GM12892 (cell line): ENCODE measurements around the gene REPS2.
"Not testable (repeated sequence)": the region's sequence is repeated elsewhere in the genome, so short reads cannot be mapped to it uniquely, and the experiment has no call there.

Experiments
- DNase-seq: peaks from one replicate; pipeline ENCODE4 v3.0.0; 2011; ENCODE audit not compliant: insufficient read length
- FAIRE-seq: peaks from 2 replicates; lab custom pipeline; 2011; peaks lifted over from hg19 to GRCh38; lab: Jason Lieb, UNC
- POLR2A ChIP-seq: IDR thresholded peaks from 2 replicates; pipeline ENCODE4 v1.6.1; 2011; ENCODE audit warnings: low read depth, low read length, control low read depth
- POLR2AphosphoS5 ChIP-seq: IDR thresholded peaks from 2 replicates; pipeline ENCODE4 v1.6.1; 2011; ENCODE audit warnings: low read depth, low read length, control low read depth
- TAF1 ChIP-seq: IDR thresholded peaks from 2 replicates; pipeline ENCODE4 v1.6.1; 2011; ENCODE audit warnings: low read depth, mild to moderate bottlenecking, control low read depth, low read length, borderline replicate concordance

Gene REPS2

DNA sequence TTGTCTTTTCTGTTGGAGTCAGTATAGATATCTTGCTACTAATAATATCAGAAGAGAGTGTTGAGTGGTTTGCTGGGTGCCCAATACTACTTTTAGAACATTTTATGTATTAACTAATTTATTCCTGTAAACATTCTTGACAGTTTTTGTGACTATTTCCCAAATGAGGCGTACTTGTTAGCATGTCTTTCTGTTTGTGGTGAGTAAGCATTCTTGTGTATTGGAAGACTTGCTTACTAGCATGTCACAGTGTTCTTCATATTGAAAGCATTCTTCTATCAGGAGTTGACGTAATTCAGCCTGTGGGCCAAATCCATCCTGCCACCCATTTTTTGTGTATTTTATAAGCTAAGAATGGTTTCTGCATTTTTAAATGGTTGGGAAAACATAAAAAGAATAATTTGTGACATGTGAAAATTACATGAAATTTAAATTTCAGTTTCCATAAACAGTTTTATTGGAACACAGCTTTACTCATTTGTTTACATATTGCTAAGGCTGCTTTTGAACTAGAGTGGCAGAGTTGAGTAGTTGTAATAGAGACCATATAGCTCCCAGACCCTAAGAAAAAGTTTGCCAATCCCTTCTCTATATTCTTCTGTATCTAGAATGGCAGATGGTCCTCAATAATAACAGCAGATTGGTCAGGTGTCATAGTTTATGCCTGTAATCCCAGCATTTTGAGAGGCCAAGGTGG is 20.4 kb downstream of the REPS2 start:
- DNase-seq (no peak), FAIRE-seq (no peak)
- TF ChIP-seq POLR2A: no peak
- TF ChIP-seq POLR2AphosphoS5: no peak
- TF ChIP-seq TAF1: no peak

- DNase-seq, FAIRE-seq: not testable (repeated sequence)
Observed at GRCh38 chrX:16968753-16969152, 22.3 kb downstream of the REPS2 start.

DNA sequence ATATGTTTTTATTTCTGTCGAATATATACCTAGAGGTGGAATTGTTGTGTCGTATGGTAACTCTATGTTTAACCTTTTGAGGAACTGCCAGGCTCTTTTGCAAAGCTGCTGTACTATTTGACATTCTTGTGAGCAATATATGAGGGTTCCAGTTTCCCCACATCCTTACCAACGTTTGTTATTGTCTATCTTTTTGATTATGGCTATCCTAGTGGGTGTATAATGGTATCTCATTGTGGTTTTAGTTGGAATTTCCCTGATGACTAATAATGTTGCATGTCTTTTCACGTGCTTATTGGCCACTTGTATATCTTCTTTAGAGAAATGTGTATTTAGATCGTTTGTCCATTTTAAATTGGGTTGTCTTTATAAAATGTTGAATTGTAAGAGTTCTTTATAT is 24.5 kb downstream of the REPS2 start:
- FAIRE-seq (no peak), DNase-seq (no peak)
- TF ChIP-seq TAF1 (no peak), POLR2AphosphoS5 (no peak), POLR2A (no peak)

GRCh38 chrX:16971694-16972093 is 25.2 kb downstream of the REPS2 start:
- TF ChIP-seq TAF1 (no peak), POLR2AphosphoS5 (no peak), POLR2A (no peak)
- no peak for DNase-seq
- no peak for FAIRE-seq

- no peak for DNase-seq
- no peak for FAIRE-seq
- no peak for TF ChIP-seq POLR2A
- no peak for TF ChIP-seq POLR2AphosphoS5
- TF ChIP-seq TAF1: no peak
Observed at GRCh38 chrX:16975233-16975632, 28.8 kb downstream of the REPS2 start.

DNA sequence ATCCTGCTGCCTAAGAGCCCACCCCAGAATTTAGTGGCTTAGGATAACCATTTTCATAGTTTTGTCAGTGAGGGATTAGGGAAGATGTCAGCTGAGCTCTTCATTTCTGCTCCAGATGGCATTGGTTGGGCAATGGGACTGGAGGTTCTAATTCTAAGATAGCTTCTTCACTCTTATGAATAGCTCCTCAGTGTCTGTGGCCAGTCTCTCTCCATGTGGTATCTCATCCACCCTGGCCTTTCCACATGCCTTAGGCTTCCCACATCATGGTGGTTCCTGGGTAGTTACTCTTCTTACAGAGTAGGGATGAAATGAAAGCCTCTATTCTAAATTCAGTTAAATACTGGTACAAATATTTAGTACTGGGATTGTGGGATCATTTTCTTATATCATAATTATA is 31.3 kb downstream of the REPS2 start:
- TF ChIP-seq POLR2A: no peak
- FAIRE-seq (no peak), DNase-seq (no peak)

GRCh38 chrX:16978193-16978984 is 31.9 kb downstream of the REPS2 start:
- TF ChIP-seq POLR2AphosphoS5 (no peak), POLR2A (no peak), TAF1 (no peak)
- FAIRE-seq: no peak
- no peak for DNase-seq

- DNase-seq: no peak
- TF ChIP-seq POLR2A: no peak
- TF ChIP-seq TAF1: no peak
- no peak for TF ChIP-seq POLR2AphosphoS5
- FAIRE-seq: no peak
Observed at GRCh38 chrX:16979226-16979625, 32.8 kb downstream of the REPS2 start.

- DNase-seq: no peak
- no peak for FAIRE-seq
- TF ChIP-seq TAF1: no peak
- TF ChIP-seq POLR2A: no peak
- no peak for TF ChIP-seq POLR2AphosphoS5
Observed at GRCh38 chrX:16981209-16981608, 34.8 kb downstream of the REPS2 start.

GRCh38 chrX:16981980-16982379 is 35.5 kb downstream of the REPS2 start:
- TF ChIP-seq POLR2A (no peak), TAF1 (no peak), POLR2AphosphoS5 (no peak)
- FAIRE-seq: no peak
- DNase-seq: no peak

GRCh38 chrX:16983051-16983450 is 36.6 kb downstream of the REPS2 start:
- no peak for TF ChIP-seq POLR2AphosphoS5
- DNase-seq (no peak), FAIRE-seq (no peak)

- DNase-seq (no peak), FAIRE-seq (no peak)
- TF ChIP-seq TAF1: no peak
- TF ChIP-seq POLR2A: no peak
- TF ChIP-seq POLR2AphosphoS5: no peak
Observed at GRCh38 chrX:16985286-16985685, 38.8 kb downstream of the REPS2 start.

GRCh38 chrX:16986169-16986568 is 39.7 kb downstream of the REPS2 start:
- no peak for DNase-seq
- no peak for FAIRE-seq
- TF ChIP-seq TAF1 (no peak), POLR2AphosphoS5 (no peak), POLR2A (no peak)
